ENCODE measurements around the gene NUAK2.

Gene NUAK2

GRCh38 chr1:205345761-205346160, 24.2 kb upstream of the NUAK2 start:
- DNase-seq: no peak

DNA sequence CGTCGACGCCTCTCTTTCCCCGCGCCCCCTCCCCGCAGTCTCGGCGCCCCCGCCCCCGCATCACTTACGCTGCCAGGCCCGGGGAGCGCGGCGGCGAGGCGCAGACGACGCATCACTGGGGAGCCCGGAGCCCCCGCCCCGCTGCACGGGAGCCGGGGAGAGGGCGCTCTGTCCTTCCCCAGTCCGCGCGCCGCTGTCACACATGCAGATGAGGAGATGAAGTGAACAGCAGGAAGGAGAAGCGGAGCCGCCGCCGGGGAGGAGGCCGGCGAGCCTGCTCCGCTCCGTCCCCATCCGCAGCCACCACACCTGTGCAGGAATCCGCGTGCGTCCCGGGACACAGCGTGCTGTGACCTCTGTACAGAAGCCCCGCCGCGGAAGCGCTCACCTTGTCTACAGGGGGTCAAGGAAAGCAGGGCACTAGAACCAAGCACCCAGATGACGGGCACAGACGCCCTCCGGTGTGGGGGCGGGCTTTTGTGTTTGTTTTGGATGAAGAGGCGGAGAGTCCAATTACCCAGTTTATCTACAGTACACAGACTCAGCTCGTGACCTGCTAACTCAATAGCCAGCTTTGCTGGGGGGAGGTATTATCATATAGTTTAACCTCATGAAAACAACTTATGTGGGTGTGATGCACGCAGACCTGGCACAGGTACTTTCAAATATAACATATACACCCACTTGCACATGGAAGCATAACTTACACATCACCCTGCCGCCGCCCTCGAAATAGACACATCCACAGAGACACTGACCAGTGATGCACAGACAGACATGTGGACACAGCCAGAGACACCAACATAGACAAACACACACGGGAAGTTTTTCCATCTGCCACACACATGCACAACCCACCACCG, 22.8 kb upstream of the NUAK2 start:
- DNase-seq: no peak

- DNase-seq: no peak
Observed at GRCh38 chr1:205343431-205344065, 22.0 kb upstream of the NUAK2 start.

GRCh38 chr1:205342986-205343385, 21.4 kb upstream of the NUAK2 start:
- DNase-seq: no peak

GRCh38 chr1:205340676-205341075, 19.1 kb upstream of the NUAK2 start:
- DNase-seq: no peak

GRCh38 chr1:205339717-205340116, 18.2 kb upstream of the NUAK2 start:
- DNase-seq: no peak

DNA sequence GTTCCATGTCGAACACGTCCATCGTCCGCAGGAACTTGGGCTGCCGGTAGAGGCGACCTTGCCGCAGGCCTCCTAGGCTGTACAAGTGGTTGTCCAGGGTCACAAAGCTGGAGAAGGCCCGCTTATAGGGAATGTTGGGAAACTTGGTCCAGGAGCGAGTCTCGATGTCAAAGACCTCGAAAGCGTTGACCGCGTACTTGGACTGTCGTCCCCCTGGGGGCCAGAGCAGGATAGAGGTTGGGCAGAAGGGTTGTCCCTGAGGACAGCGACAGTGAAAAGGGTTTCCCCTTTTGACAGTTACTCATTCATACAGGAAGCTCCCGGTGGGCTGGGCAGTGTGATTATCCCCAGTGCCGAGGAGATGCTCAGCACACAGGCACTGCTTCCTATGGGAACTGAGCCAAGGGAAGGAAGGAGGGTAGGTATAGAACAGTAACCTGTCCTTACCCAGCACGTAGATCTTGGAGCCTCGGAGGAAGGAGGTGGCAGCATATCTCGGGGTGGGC, 17.7 kb upstream of the NUAK2 start:
- DNase-seq: no peak

DNA sequence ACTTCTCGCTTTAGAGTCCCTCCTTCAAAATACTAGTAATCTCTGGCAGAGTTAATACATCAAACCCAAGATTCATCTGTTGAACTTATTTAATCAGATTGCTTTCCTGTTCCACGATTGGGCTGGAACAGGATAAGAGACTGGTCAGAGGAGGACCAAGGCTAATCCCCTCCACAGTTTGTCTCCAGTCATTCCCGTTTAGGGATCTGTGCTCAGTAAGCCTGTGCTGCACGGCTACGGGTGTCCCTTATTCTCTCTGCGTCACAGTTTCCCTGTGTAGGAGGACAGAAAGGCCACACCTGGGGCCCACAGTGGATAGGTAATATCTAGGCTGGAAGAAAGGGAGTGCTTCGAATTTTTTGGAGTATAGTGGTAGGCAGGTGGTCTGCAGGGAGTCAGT, 16.5 kb upstream of the NUAK2 start:
- DNase-seq: no peak

GRCh38 chr1:205337481-205337880, 15.9 kb upstream of the NUAK2 start:
- no peak for DNase-seq

- peak; percentile 46 for DNase-seq
Observed at GRCh38 chr1:205335692-205336091, 14.1 kb upstream of the NUAK2 start.

- no peak for DNase-seq
Observed at GRCh38 chr1:205332015-205332791, 10.7 kb upstream of the NUAK2 start.

- no peak for DNase-seq
Observed at GRCh38 chr1:205330150-205330549, 8.6 kb upstream of the NUAK2 start.

GRCh38 chr1:205329719-205330118, 8.2 kb upstream of the NUAK2 start:
- no peak for DNase-seq

GRCh38 chr1:205328476-205328875, 6.9 kb upstream of the NUAK2 start:
- no peak for DNase-seq

- DNase-seq: peak; percentile 44
Observed at GRCh38 chr1:205326812-205327466, 5.4 kb upstream of the NUAK2 start.

DNA sequence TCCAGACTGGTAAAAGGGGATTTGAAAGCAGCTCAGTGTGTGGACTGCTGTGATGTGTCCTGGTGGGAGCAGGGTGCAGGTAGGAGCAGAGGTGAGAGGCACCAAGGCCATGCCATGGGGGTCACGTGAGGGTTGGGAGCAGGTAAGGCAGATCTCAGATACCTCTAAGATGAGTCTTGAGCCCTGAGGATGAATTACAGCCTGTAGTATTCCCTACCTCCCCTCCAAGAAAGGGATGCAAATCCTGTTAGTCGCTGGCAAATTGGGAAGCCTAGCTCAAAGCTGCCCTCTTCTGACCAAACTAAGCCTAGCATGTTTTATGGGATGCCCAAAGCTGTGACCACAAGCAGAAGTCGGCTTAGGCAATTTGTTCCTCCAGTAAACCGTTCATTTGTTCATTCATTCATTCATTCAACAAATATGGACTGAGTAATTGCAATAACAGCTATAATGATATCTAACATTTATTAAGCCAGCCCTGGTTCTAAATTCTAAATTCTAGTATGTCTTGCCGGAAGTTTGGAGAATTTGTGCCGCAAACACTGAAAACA, 3.9 kb upstream of the NUAK2 start:
- no peak for DNase-seq

GRCh38 chr1:205324781-205325180, 3.2 kb upstream of the NUAK2 start:
- DNase-seq: no peak

GRCh38 chr1:205323794-205324193, 2.2 kb upstream of the NUAK2 start:
- no peak for DNase-seq

GRCh38 chr1:205321959-205322283, 376 bp upstream of the NUAK2 start:
- DNase-seq: no peak

GRCh38 chr1:205319081-205320018, 2.2 kb downstream of the NUAK2 start:
- DNase-seq: no peak

GRCh38 chr1:205318231-205318991, 3.1 kb downstream of the NUAK2 start:
- DNase-seq: no peak
